WTC11 (cell line): ENCODE data around the gene PARL.

ENCODE experiments used
- CTCF ChIP-seq: fragments of 200-600 bp; IDR thresholded peaks from 2 replicates; pipeline ENCODE4 v1.8.0; 2022; ENCODE audit warnings: antibody characterized with exemption
- KAT7 ChIP-seq: sonication (generic); formaldehyde crosslinking; IDR thresholded peaks from 2 replicates; pipeline ENCODE4 v1.8.1; 2023; ENCODE audit warnings: missing genetic modification reagents, mild to moderate bottlenecking, borderline replicate concordance
- NFYB ChIP-seq: sonication (generic); formaldehyde crosslinking; conservative IDR thresholded peaks from 2 replicates; pipeline ENCODE4 v1.8.0; 2022; ENCODE audit warnings: low read depth, missing genetic modification reagents
- OVOL2 ChIP-seq: fragments of 250-450 bp; sonication (Bioruptor Pico); IDR thresholded peaks from 2 replicates; pipeline ENCODE4 v1.9.0; 2021; ENCODE audit warnings: mild to moderate bottlenecking, borderline replicate concordance
- TF ChIP-seq, protein P1 (sequence below): sonication (generic); formaldehyde crosslinking; IDR thresholded peaks from 2 replicates; pipeline ENCODE4 v1.8.0; 2022; ENCODE audit warnings: mild to moderate bottlenecking, missing genetic modification reagents
- TF ChIP-seq, protein P2 (sequence below): sonication (generic); formaldehyde crosslinking; conservative IDR thresholded peaks from 2 replicates; pipeline ENCODE4 v1.8.1; 2022; ENCODE audit warnings: mild to moderate bottlenecking, missing genetic modification reagents
- TF ChIP-seq, protein P3 (sequence below): sonication (generic); formaldehyde crosslinking; IDR thresholded peaks from 2 replicates; pipeline ENCODE4 v1.8.1; 2023; ENCODE audit warnings: mild to moderate bottlenecking, missing genetic modification reagents, moderate library complexity

DNA sequence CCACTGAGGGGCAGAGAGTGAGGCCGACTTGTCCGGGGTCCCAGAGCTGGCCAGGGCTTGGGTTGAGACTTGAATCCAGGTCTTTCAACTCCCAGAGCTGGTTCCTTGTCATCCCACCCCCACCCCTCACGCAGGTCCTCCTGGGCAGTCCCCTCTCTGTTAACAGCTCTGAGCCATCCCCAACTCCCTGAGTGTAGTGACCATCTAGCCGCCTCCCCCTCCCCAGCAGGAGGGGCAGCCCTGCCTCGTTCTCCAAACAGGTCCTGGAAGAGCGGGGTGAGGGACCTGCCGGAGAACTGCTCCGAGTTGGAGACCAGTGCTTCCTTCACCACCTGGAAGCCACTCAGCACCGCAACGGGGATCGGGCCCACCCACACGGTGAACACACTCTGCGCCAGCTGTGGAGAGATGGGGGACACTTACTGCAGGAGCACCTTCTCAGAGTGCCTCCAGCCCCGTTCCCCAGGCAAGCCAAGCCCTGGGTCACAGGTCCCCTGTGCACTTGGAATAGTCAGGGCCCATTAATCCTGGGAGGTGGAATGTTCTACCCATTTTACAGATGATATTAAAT is 24.4 kb upstream of the PARL start:
- TF ChIP-seq, protein P1, sequence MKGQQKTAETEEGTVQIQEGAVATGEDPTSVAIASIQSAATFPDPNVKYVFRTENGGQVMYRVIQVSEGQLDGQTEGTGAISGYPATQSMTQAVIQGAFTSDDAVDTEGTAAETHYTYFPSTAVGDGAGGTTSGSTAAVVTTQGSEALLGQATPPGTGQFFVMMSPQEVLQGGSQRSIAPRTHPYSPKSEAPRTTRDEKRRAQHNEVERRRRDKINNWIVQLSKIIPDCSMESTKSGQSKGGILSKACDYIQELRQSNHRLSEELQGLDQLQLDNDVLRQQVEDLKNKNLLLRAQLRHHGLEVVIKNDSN (CRISPR knock-in tag), result no peak
- no peak for TF ChIP-seq NFYB (CRISPR knock-in tag)
- TF ChIP-seq, protein P2, sequence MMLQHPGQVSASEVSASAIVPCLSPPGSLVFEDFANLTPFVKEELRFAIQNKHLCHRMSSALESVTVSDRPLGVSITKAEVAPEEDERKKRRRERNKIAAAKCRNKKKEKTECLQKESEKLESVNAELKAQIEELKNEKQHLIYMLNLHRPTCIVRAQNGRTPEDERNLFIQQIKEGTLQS (CRISPR knock-in tag), result no peak
- TF ChIP-seq CTCF, result no peak
- TF ChIP-seq OVOL2 (CRISPR knock-in tag), result no peak
- TF ChIP-seq, protein P3, sequence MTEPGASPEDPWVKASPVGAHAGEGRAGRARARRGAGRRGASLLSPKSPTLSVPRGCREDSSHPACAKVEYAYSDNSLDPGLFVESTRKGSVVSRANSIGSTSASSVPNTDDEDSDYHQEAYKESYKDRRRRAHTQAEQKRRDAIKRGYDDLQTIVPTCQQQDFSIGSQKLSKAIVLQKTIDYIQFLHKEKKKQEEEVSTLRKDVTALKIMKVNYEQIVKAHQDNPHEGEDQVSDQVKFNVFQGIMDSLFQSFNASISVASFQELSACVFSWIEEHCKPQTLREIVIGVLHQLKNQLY (CRISPR knock-in tag), result no peak
- no peak for TF ChIP-seq KAT7 (CRISPR knock-in tag)
